Adrenal gland (tissue), 12 donors: Measurements from ENCODE around the gene GMEB2. TPM values are rescaled to one million over a fixed set of nuclear protein-coding genes. Genes with fewer than 3 reads are reported as not detected.

Source experiments
- DNase-seq, 7 donors: peaks; one replicate each; pipeline ENCODE4 v3.0.0-alpha.2; 2019 to 2020
- H3K27ac ChIP-seq, 5 donors: fragments of 200-600 bp; sonication (generic) in 4 of 5; 1 replicate in 3 of 5; 2 replicates in 2 of 5; pipeline versions ENCODE4 v1.5.1 to v1.8.0; 2016 to 2020; ENCODE audit warnings: mild to moderate bottlenecking in 1 of 5
- H3K27me3 ChIP-seq: fragments of 200-600 bp; 2 replicates; pipeline ENCODE4 v1.8.0; 2021
- H3K36me3 ChIP-seq, 2 donors: fragments of 200-600 bp; replicated peaks in 1 of 2; 1 replicate in 1 of 2; 2 replicates in 1 of 2; pipeline versions ENCODE4 v1.5.1 to v1.8.0; 2018 to 2022
- H3K4me1 ChIP-seq, 2 donors: fragments of 200-600 bp; replicated peaks in 1 of 2; 1 replicate in 1 of 2; 2 replicates in 1 of 2; pipeline versions ENCODE4 v1.5.1 to v1.8.0; 2018 to 2021
- H3K4me3 ChIP-seq, 4 donors: fragments of 200-600 bp; sonication (generic) in 3 of 4; one replicate each; pipeline ENCODE4 v1.5.1; 2016 to 2018
- H3K9me3 ChIP-seq, 3 donors: fragments of 200-600 bp; sonication (generic) in 1 of 3; replicated peaks in 1 of 3; 1 replicate in 2 of 3; 2 replicates in 1 of 3; pipeline versions ENCODE4 v1.5.1 to v1.8.0; 2016 to 2021
- POLR2A ChIP-seq, 2 donors: fragments of 450-650 bp; IDR thresholded peaks; one replicate each; pipeline ENCODE4 v1.6.1; 2017; ENCODE audit warnings: antibody characterized with exemption in 2 of 2, mild to moderate bottlenecking in 2 of 2, moderate library complexity in 1 of 2
- WGBS, 4 donors: extraction: QIAGEN DNeasy Blood & Tissue Kit in 2 of 4; methylation state at CpG; one replicate each; pipeline versions ENCODE4 v1.1.5 to v1.1.7; 2013 to 2017; 5-methylcytosine and 5-hydroxymethylcytosine counted together
- intact Hi-C, 2 donors: fragments of 100-400 bp; cut with DNase I; formaldehyde crosslinking; loops; one replicate each; pipeline versions ENCODE4 v1.14.1 to v1.15.0; 2022 to 2023
- polyA plus RNA-seq, 3 donors: library from polyadenylated mRNA; stranded (reverse); fragments of 200-250 nt in 2 of 3; fragments of 350-450 nt in 1 of 3; fragmentation: Illumina TruSeq in 1 of 3; extraction: RNeasy Lipid Tissue Mini Kit (QIAGEN cat#74804) in 1 of 3; gene quantifications; one replicate each; pipeline ENCODE4 v1.2.3, GENCODE V29; 2013 to 2014
- total RNA-seq, 9 donors: library from RNA; depleted of rRNA in 4 of 9; stranded (reverse); fragments of >200 nt in 4 of 9; fragments of 120-200 nt in 1 of 9; fragmentation: NEBNext Ultra II Directional in 1 of 9; extraction: Animal tissue kit (Norgen Biotek cat#: 25700) in 1 of 9; gene quantifications; one replicate each; pipeline versions ENCODE4 v1.1.0 to v1.2.4, GENCODE V29; 2013 to 2023
- TF ChIP-seq, protein P1 (sequence below), 6 experiments: fragments of 450-650 bp in 4 of 6; fragments of 200-600 bp in 2 of 6; sonication (generic) in 1 of 6; IDR thresholded peaks; 1 replicate in 5 of 6; 2 replicates in 1 of 6; pipeline versions ENCODE4 v1.5.1 to v1.8.0; 2016 to 2021; ENCODE audit warnings: antibody characterized with exemption in 6 of 6, mild to moderate bottlenecking in 2 of 6, moderate library complexity in 1 of 6
- donor health status: healthy with polysubstance abuse.
- donor health status: Bipolar disorder and iron deficiency.
- donor health status: DM: yes; HTN: yes; CAD: no.
- donor health status: DM: no; HTN: no; CAD: no.
- donor health status: DM: no; HTN: no; CAD: no.
- donor health status: DM: yes; HTN: yes; CAD: no.

The GMEB2 gene
- total and polyA plus RNA-seq, 12 donors = 4.2 to 18.2 (median 12.5) TPM

DNA sequence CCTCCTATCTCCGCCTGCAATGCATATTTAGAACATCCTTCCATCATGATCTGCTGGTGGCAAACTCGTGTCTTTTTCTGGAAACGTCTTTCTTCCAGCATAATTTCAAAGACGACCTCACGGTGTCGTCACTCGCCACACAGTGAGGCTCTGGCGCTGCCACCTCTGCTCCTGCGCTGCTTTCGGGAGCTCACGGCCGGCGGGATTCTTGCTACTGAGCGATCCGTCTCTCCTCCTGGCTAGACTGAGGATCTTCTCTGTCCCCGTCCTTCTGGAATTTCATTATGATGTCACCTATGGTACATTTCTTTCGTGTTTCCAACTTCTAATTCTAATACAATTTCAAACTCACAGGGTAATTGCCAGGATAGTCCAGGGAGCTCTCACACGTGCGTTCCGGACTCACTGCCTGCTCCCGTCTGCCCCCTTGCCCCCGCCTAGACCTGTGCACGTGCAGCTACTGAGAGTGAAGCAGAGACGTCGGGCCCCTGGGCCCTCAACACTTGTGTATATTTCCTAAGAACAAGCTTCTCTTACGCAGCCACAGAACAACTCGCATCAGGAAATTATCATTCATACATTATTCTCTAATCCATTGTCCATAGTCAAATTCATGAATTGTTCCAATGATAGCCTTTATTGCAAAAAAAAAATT, 27.4 kb downstream of the GMEB2 start:
- intact Hi-C loops = no loop called here
- no peak for DNase-seq
- Histone ChIP-seq H3K27ac (no peak overlapping the region), H3K4me1 (no peaks in the 10 kb centered on the region), H3K36me3 (peaks cover 0 to 40% of the 10 kb centered on the region in 2 donors), H3K27me3 (no peaks in the 10 kb centered on the region), H3K4me3 (no peak overlapping the region), H3K9me3 (no peaks in the 10 kb centered on the region)
- WGBS, 4 donors = 89 to 96% (median 93%) methylated on average over 27 of the region's 27 CpGs
- TF ChIP-seq, protein P1, sequence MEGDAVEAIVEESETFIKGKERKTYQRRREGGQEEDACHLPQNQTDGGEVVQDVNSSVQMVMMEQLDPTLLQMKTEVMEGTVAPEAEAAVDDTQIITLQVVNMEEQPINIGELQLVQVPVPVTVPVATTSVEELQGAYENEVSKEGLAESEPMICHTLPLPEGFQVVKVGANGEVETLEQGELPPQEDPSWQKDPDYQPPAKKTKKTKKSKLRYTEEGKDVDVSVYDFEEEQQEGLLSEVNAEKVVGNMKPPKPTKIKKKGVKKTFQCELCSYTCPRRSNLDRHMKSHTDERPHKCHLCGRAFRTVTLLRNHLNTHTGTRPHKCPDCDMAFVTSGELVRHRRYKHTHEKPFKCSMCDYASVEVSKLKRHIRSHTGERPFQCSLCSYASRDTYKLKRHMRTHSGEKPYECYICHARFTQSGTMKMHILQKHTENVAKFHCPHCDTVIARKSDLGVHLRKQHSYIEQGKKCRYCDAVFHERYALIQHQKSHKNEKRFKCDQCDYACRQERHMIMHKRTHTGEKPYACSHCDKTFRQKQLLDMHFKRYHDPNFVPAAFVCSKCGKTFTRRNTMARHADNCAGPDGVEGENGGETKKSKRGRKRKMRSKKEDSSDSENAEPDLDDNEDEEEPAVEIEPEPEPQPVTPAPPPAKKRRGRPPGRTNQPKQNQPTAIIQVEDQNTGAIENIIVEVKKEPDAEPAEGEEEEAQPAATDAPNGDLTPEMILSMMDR (IDR thresholded peaks at IDR 0.05) = no peak
- no peak for TF ChIP-seq POLR2A (IDR thresholded peaks at IDR 0.05)

DNA sequence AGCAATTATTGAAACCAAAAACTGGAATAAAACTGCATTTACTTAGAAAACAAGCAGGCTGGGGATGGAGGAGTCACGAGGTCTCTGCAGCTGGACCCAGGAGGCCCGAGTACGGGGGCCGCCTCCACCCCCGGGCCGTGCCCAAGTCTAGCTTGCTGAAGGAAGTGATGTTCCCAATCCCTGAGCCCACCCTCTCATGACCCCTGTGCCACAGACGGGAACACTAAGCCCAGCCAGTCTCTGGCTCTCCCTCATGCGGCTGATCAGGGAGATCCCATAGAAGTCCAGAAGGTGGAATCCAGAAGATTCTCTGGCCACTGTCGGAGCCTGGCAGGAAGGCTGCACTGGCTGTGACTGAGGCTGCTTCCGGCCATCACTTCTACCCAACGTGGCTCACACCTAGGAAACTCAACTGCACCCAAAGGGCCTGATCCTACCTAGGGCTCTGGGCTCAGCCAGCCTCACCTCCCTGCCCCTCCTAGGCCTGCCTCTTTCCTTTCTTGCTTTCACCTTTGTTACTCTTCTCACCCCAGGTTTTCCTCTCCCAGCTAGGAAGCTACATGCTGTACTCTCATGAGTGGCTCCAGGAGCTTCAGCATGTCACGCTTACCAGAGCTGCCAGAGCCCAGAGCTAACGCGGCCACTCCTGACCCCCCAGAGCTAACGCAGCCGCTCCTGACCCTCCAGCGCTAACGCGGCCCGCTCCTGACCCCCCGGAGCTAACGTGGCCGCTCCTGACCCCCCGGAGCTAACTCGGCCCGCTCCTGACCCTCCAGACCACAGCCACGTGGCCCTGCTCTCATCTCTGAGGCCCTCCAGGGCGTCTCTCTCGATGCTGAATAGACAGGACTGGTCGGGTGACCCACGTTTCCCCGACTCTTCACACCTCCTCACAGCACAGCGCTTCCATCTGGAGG, 28.2 kb downstream of the GMEB2 start:
- Histone ChIP-seq H3K4me1 (no peaks in the 10 kb centered on the region), H3K4me3 (no peak overlapping the region), H3K27ac (no peak overlapping the region), H3K9me3 (no peaks in the 10 kb centered on the region), H3K27me3 (no peaks in the 10 kb centered on the region), H3K36me3 (peaks cover 0 to 40% of the 10 kb centered on the region in 2 donors)
- DNase-seq = no peak
- WGBS, 4 donors = 90 to 93% (median 92%) methylated on average over 31 to 33 of the region's 33 CpGs
- TF ChIP-seq, protein P1 (IDR thresholded peaks at IDR 0.05) = no peak
- no peak for TF ChIP-seq POLR2A (IDR thresholded peaks at IDR 0.05)
- intact Hi-C loops = no loop called here

DNA sequence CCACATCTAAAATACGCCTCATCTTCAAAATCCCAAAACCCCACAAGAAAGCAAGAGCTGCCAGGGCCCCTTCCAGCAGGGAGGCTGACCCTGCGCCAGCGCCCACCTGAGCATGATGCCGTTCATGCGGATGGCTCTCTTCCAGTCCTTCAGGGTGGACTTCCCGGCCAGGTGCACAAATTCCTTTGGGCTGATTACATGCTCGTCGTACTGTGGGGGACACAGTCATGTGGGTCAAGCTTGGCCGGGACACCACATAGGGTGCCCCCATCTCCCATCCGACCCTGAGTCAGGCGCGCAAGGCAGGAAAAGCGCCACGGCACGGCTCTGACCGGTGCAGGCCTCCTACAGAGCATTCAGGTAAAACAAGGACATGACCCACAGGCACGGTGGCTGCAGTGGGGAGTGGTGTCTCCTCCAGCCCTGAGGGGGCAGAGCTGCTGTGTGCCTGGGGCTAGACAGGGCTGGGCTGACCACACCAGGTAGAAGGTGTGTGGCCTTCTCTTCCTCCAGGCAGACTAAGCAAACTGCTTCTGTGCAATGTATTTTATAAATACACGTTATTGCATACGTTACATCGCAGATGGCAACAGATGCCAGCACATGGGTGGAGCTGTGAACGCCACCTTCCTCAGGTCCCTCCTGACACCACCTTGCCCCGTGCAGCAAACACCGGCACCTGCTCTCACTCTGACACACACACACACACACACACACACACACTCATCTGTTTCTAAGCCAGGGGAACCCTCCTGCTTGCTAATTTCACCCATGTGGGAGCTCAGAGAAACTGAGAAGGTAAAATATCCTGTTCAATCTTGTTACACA, 29.0 kb downstream of the GMEB2 start:
- WGBS, 4 donors = 84 to 94% (median 90%) methylated on average over 12 to 23 of the region's 23 CpGs
- no peaks in the 10 kb centered on the region for H3K9me3 ChIP-seq
- DNase-seq = no peak
- peaks cover 0 to 1% of the 10 kb centered on the region in 2 donors for H3K4me1 ChIP-seq
- intact Hi-C loops = no loop called here
- H3K36me3 ChIP-seq = peaks cover 0 to 40% of the 10 kb centered on the region in 2 donors
- no peak for TF ChIP-seq POLR2A (IDR thresholded peaks at IDR 0.05)
- TF ChIP-seq, protein P1 (IDR thresholded peaks at IDR 0.05) = no peak
- no peak overlapping the region for H3K27ac ChIP-seq
- H3K27me3 ChIP-seq = no peaks in the 10 kb centered on the region
- H3K4me3 ChIP-seq = no peak overlapping the region

DNA sequence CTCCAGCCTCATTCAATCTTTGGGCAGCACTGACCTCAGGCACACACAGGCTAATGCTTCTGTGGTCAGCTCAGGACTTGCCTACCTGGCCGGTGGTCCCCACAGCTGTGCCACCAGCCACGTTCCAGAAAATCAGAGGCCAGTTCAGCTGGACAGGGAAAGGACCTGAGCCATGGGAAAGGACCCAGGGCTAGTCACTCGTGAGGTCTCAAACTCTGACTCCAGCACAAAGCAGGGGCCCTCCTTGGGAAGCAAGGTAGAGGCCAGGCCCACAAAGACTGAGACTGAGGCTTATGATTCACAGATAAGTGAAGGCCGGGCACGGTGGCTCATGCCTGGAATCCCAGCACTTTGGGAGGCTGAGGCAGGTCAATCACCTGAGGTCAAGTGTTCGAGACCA, 30.5 kb downstream of the GMEB2 start:
- no peaks in the 10 kb centered on the region for H3K9me3 ChIP-seq
- peaks cover 0 to 36% of the 10 kb centered on the region in 2 donors for H3K36me3 ChIP-seq
- 86 to 100% (median 87%) methylated on average over 3 to 6 of the region's 6 CpGs for WGBS, 4 donors
- no peak overlapping the region for H3K4me3 ChIP-seq
- no peak overlapping the region for H3K27ac ChIP-seq
- intact Hi-C loops = no loop called here
- TF ChIP-seq, protein P1 (IDR thresholded peaks at IDR 0.05) = no peak
- TF ChIP-seq POLR2A (IDR thresholded peaks at IDR 0.05) = no peak
- H3K4me1 ChIP-seq = peaks cover 0 to 7% of the 10 kb centered on the region in 2 donors
- DNase-seq = no peak
- no peaks in the 10 kb centered on the region for H3K27me3 ChIP-seq
